IMR-90 (cell line): ENCODE data around the gene SLC25A25. TPM values are rescaled to one million over a fixed set of nuclear protein-coding genes. Genes with fewer than 3 reads are reported as not detected.

ENCODE experiments used
- ATAC-seq: fragments of 200-7000 bp; cut with Tn5 transposase; 2 replicates; pipeline ENCODE4 v1.9.1; 2020; ENCODE audit warnings: low read depth, mild to moderate bottlenecking, moderate library complexity
- BruUV-seq: library from RNA; stranded (reverse); fragments of 400-500 nt; replicated peaks from 2 replicates; lab custom pipeline; 2021; lab: Mats Ljungman, UMichigan
- CTCF ChIA-PET: fragments of 300-600 bp; formaldehyde crosslinking; extraction: SDS; loops from one replicate; lab custom pipeline; 2021; ENCODE audit warnings: antibody characterized with exemption; lab: Yijun Ruan, JAX
- POLR2A ChIA-PET: fragments of 300-600 bp; sonication (Branson Sonifier 250); formaldehyde crosslinking; loops from one replicate; lab custom pipeline; 2022; ENCODE audit warnings: antibody characterized with exemption; ENCODE audit not compliant: unreplicated experiment; lab: Charles Lee
- DNase-seq: peaks from one replicate; pipeline ENCODE4 v3.0.0; 2013
- H2AFZ ChIP-seq: replicated peaks from 2 replicates; pipeline ENCODE3; 2013; ENCODE audit warnings: low read length, mild to moderate bottlenecking; ENCODE audit not compliant: poor library complexity
- H2AK5ac ChIP-seq: 2 replicates; pipeline ENCODE4 v1.6.1; 2013; ENCODE audit warnings: low read depth, low read length, inconsistent platforms
- H2AK9ac ChIP-seq: replicated peaks from 2 replicates; pipeline ENCODE3; 2013; ENCODE audit warnings: mild to moderate bottlenecking, low read depth, low read length, moderate library complexity; ENCODE audit not compliant: poor library complexity
- H2BK120ac ChIP-seq: 2 replicates; pipeline ENCODE4 v1.6.1; 2013; ENCODE audit warnings: low read depth, low read length, inconsistent platforms
- H2BK15ac ChIP-seq: 3 replicates; pipeline ENCODE4 v1.6.1; 2013; ENCODE audit warnings: low read depth, low read length, inconsistent platforms
- H2BK20ac ChIP-seq: 2 replicates; pipeline ENCODE4 v1.6.1; 2013; ENCODE audit warnings: low read depth, mild to moderate bottlenecking, inconsistent platforms, low read length, moderate library complexity
- H2BK5ac ChIP-seq: 2 replicates; pipeline ENCODE4 v1.6.1; 2013; ENCODE audit warnings: mild to moderate bottlenecking, low read depth, low read length, inconsistent platforms; ENCODE audit not compliant: poor library complexity, severe bottlenecking
- H3K14ac ChIP-seq: replicated peaks from 2 replicates; pipeline ENCODE4 v1.6.1; 2013; ENCODE audit warnings: low read depth, low read length, inconsistent platforms
- H3K18ac ChIP-seq: 2 replicates; pipeline ENCODE4 v1.6.1; 2013; ENCODE audit warnings: low read depth, low read length, control low read depth
- H3K23ac ChIP-seq: 2 replicates; pipeline ENCODE4 v1.6.1; 2013; ENCODE audit warnings: low read depth, low read length, inconsistent platforms
- H3K27ac ChIP-seq: 2 replicates; pipeline ENCODE4 v1.5.1; 2013; ENCODE audit warnings: mild to moderate bottlenecking, control low read depth, low read length; ENCODE audit not compliant: insufficient read depth
- H3K27me3 ChIP-seq: 2 replicates; pipeline ENCODE4 v1.6.1; 2013; ENCODE audit warnings: low read length; ENCODE audit not compliant: control insufficient read depth, insufficient read depth
- H3K36me3 ChIP-seq: 2 replicates; pipeline ENCODE4 v1.6.1; 2013; ENCODE audit warnings: low read length, mixed read lengths; ENCODE audit not compliant: control insufficient read depth, insufficient read depth
- H3K4ac ChIP-seq: 2 replicates; pipeline ENCODE4 v1.6.1; 2013; ENCODE audit warnings: low read depth, low read length, inconsistent platforms
- H3K4me1 ChIP-seq: 2 replicates; pipeline ENCODE4 v1.6.1; 2013; ENCODE audit warnings: low read length, mixed read lengths; ENCODE audit not compliant: control insufficient read depth, insufficient read depth
- H3K4me2 ChIP-seq: 2 replicates; pipeline ENCODE4 v1.6.1; 2013; ENCODE audit warnings: low read depth, mild to moderate bottlenecking, control low read depth, low read length, moderate library complexity
- H3K4me3 ChIP-seq: 2 replicates; pipeline ENCODE4 v1.5.1; 2013; ENCODE audit warnings: low read depth, mild to moderate bottlenecking, control low read depth, low read length, moderate library complexity; ENCODE audit not compliant: insufficient read depth
- H3K56ac ChIP-seq: 2 replicates; pipeline ENCODE4 v1.6.1; 2013; ENCODE audit warnings: low read length, inconsistent platforms; ENCODE audit not compliant: insufficient read depth; ENCODE audit errors: extremely low read depth
- H3K79me1 ChIP-seq, 2 experiments: 2 replicates each; pipeline ENCODE4 v1.6.1; 2013; ENCODE audit warnings: low read length in 2 of 2, inconsistent platforms in 1 of 2, low read depth in 1 of 2
- H3K9ac ChIP-seq: 2 replicates; pipeline ENCODE4 v1.6.1; 2013; ENCODE audit warnings: low read depth, low read length, control low read depth
- H3K9me1 ChIP-seq: 2 replicates; pipeline ENCODE4 v1.6.1; 2013; ENCODE audit warnings: low read length, inconsistent platforms; ENCODE audit not compliant: insufficient read depth
- H3K9me3 ChIP-seq: 2 replicates; pipeline ENCODE4 v1.6.1; 2013; ENCODE audit warnings: low read length; ENCODE audit not compliant: control insufficient read depth, insufficient read depth
- H4K20me1 ChIP-seq: 2 replicates; pipeline ENCODE4 v1.6.1; 2013; ENCODE audit warnings: low read length, inconsistent platforms; ENCODE audit not compliant: insufficient read depth
- H4K5ac ChIP-seq: 2 replicates; pipeline ENCODE4 v1.6.1; 2013; ENCODE audit warnings: mild to moderate bottlenecking, low read depth, low read length, control low read depth
- H4K8ac ChIP-seq, 2 experiments: 2 replicates each; pipeline ENCODE4 v1.6.1; 2013; ENCODE audit warnings: low read depth in 2 of 2, low read length in 2 of 2, control low read depth in 1 of 2, inconsistent platforms in 1 of 2
- H4K91ac ChIP-seq: 2 replicates; pipeline ENCODE4 v1.6.1; 2013; ENCODE audit warnings: low read depth, low read length, inconsistent platforms; ENCODE audit not compliant: insufficient read depth
- POLR2A ChIP-seq: IDR thresholded peaks from 2 replicates; pipeline ENCODE4 v1.6.1; 2012; ENCODE audit warnings: mild to moderate bottlenecking, low read depth, low read length
- RCOR1 ChIP-seq: IDR thresholded peaks from 2 replicates; pipeline ENCODE4 v1.6.1; 2012; ENCODE audit warnings: mild to moderate bottlenecking, low read length, improper control_type of control experiment; ENCODE audit not compliant: insufficient replicate concordance
- USF2 ChIP-seq: fragments of 150-350 bp; IDR thresholded peaks from 2 replicates; pipeline ENCODE4 v1.6.1; 2017; ENCODE audit warnings: mild to moderate bottlenecking, antibody characterized with exemption, low read length, low read depth
- WGBS, 2 experiments: methylation state at CpG; one replicate each; pipeline versions ENCODE4 v1.1.5 to v1.1.7; 2013; ENCODE audit warnings: missing lambda C conversion rate in 2 of 2; ENCODE audit not compliant: insufficient read length in 1 of 2; ENCODE audit errors: extremely low coverage in 2 of 2; 5-methylcytosine and 5-hydroxymethylcytosine counted together
- dilution Hi-C: fragments of 300-500 bp; cut with HindIII; formaldehyde crosslinking; loops from one replicate; pipeline ENCODE4 v1.14.3; 2018; ENCODE audit warnings: low sequenced_read_pairs; ENCODE audit not compliant: unreplicated experiment
- in situ Hi-C: fragments of 300-500 bp; cut with MboI; formaldehyde crosslinking; loops from 3 replicates; pipeline ENCODE4 v1.14.3; 2019; ENCODE audit warnings: low sequenced_read_pairs, inconsistent platforms, mixed read lengths
- intact Hi-C: fragments of 100-400 bp; cut with micrococcal nuclease; formaldehyde crosslinking; loops from 2 replicates; pipeline ENCODE4 v1.10.0; 2022
- polyA plus RNA-seq, 3 experiments: library from polyadenylated mRNA; depleted of rRNA; stranded (reverse); fragments of >200 nt; gene quantifications; 2 replicates each; pipeline ENCODE4 v1.2.3, GENCODE V29; 2012; ENCODE audit warnings: low replicate concordance in 1 of 3
- total RNA-seq: library from RNA; depleted of rRNA; stranded (reverse); fragments of >200 nt; gene quantifications from 2 replicates; pipeline ENCODE4 v1.2.3, GENCODE V29; 2012

The SLC25A25 gene
- total and polyA plus RNA-seq, 2 of the 4 experiments (the other 2 are of a cell fraction): 14.0 to 17.9 TPM

GRCh38 chr9:128107468-128108268 lies 39.6 kb downstream of the SLC25A25 start:
- H3K4ac ChIP-seq: no peak overlapping the region
- H3K23ac ChIP-seq: no peak overlapping the region
- peaks cover 54% of the 10 kb centered on the region for H3K36me3 ChIP-seq
- no peak overlapping the region for H2AK9ac ChIP-seq
- intact Hi-C loops: no loop called here
- no peaks in the 10 kb centered on the region for H3K9me1 ChIP-seq
- no peak overlapping the region for H3K27ac ChIP-seq
- H3K27me3 ChIP-seq: no peaks in the 10 kb centered on the region
- no peak overlapping the region for H2BK20ac ChIP-seq
- CTCF ChIA-PET: interaction anchor here (1.0 kb wide), 1 partner anchor 10 kb away, joined by 3 read pairs; no protein-coding TSS in a partner anchor
- no peak overlapping the region for H4K5ac ChIP-seq
- H3K14ac ChIP-seq: no peak overlapping the region
- no TSS peak for BruUV-seq
- no peaks in the 10 kb centered on the region for H3K9me3 ChIP-seq
- H2BK15ac ChIP-seq: no peak overlapping the region
- DNase-seq (no peak), ATAC-seq (no peak)
- peaks cover 8 to 36% of the 10 kb centered on the region in 2 experiments; a peak in 3 of 4 replicates for H3K79me1 ChIP-seq
- no peak overlapping the region for H2AK5ac ChIP-seq
- no peaks in the 10 kb centered on the region for H3K4me1 ChIP-seq
- WGBS, 2 experiments: 82% methylated on average over 5 of the region's 18 CpGs; no CpG with 5 or more reads in 1 of the 2 experiments
- no peak overlapping the region for H3K18ac ChIP-seq
- no peak overlapping the region for H2BK5ac ChIP-seq
- H4K91ac ChIP-seq: no peak overlapping the region
- no peak overlapping the region for H2AFZ ChIP-seq
- H4K20me1 ChIP-seq: peaks cover 24% of the 10 kb centered on the region
- in situ Hi-C loops: no loop called here
- no peak overlapping the region for H3K4me2 ChIP-seq
- H3K4me3 ChIP-seq: no peak overlapping the region
- TF ChIP-seq RCOR1 (no peak), USF2 (no peak), POLR2A (0 out of 2 replicates have a peak, but pooled peaks have one; percentile 9)
- no peak overlapping the region for H3K9ac ChIP-seq
- dilution Hi-C loops: no loop called here
- no peak overlapping the region for H3K56ac ChIP-seq
- POLR2A ChIA-PET: no interaction called here
- no peak overlapping the region for H2BK120ac ChIP-seq
- H4K8ac ChIP-seq: no peak overlapping the region
